ENCODE results near the gene PDCD4.

DNA sequence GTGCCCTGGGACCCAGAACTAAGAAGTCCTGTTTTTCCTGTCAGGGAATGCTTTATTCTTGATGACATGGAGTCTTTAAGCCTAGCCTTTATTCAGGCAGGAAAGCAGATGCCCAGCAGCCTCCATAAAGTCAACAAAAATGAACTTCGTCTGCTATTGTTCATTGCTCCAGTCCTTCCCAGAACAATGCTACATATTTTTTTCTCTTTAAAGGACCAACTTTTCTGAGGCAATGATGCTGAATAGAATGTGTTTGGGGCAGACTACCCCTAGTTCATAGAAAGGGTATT lies 47.6 kb upstream of the PDCD4 start:
- TF ChIP-seq GATA2 (IDR thresholded peaks at IDR 0.05; ENCODE audit: low read depth, low read length): no peak
- TF ChIP-seq GATA3 (IDR thresholded peaks at IDR 0.05; ENCODE audit: low read depth, low read length): no peak
